Neuronal stem cell (in vitro differentiated cells): ENCODE measurements around the gene MCF2L2.

Source experiments
- DNase-seq: peaks from one replicate; pipeline ENCODE4 v3.0.0-alpha.2; 2013; ENCODE audit warnings: low spot score
- H2AFZ ChIP-seq: one replicate; pipeline ENCODE4 v1.6.1; 2013; ENCODE audit warnings: mild to moderate bottlenecking, low read length, inconsistent platforms
- H2AK5ac ChIP-seq: 2 replicates; pipeline ENCODE4 v1.6.1; 2013; ENCODE audit warnings: low read depth, mild to moderate bottlenecking, inconsistent platforms, low read length, moderate library complexity, mixed read lengths
- H2BK120ac ChIP-seq: 2 replicates; pipeline ENCODE4 v1.6.1; 2013; ENCODE audit warnings: low read depth, mild to moderate bottlenecking, inconsistent platforms, low read length, moderate library complexity, mixed read lengths
- H2BK12ac ChIP-seq: one replicate; pipeline ENCODE4 v1.6.1; 2013; ENCODE audit warnings: low read length, inconsistent platforms
- H2BK15ac ChIP-seq: 2 replicates; pipeline ENCODE4 v1.6.1; 2013; ENCODE audit warnings: mild to moderate bottlenecking, low read length, inconsistent platforms, mixed read lengths
- H2BK5ac ChIP-seq: one replicate; pipeline ENCODE4 v1.6.1; 2013; ENCODE audit warnings: inconsistent platforms, mild to moderate bottlenecking, low read length, moderate library complexity
- H3K14ac ChIP-seq: one replicate; pipeline ENCODE4 v1.6.1; 2013; ENCODE audit warnings: low read length, inconsistent platforms
- H3K18ac ChIP-seq: 2 replicates; pipeline ENCODE4 v1.6.1; 2013; ENCODE audit warnings: low read length, inconsistent platforms
- H3K23ac ChIP-seq: 2 replicates; pipeline ENCODE4 v1.6.1; 2013; ENCODE audit warnings: low read depth, mild to moderate bottlenecking, mixed read lengths, low read length, inconsistent platforms; ENCODE audit not compliant: poor library complexity
- H3K27ac ChIP-seq: replicated peaks from 3 replicates; pipeline ENCODE4 v1.5.1; 2013; ENCODE audit warnings: low read length, inconsistent platforms
- H3K27me3 ChIP-seq, 3 experiments: 2 replicates each; pipeline ENCODE4 v1.6.1; 2013; ENCODE audit warnings: low read length in 3 of 3, mild to moderate bottlenecking in 2 of 3, inconsistent platforms in 1 of 3, low read depth in 1 of 3, mixed read lengths in 1 of 3, moderate library complexity in 1 of 3; ENCODE audit not compliant: control insufficient read depth in 3 of 3, insufficient read depth in 3 of 3
- H3K36me3 ChIP-seq, 2 donors: replicated peaks in 1 of 2; 2 replicates each; pipeline ENCODE4 v1.6.1; 2013; ENCODE audit warnings: low read length in 2 of 2; ENCODE audit not compliant: control insufficient read depth in 2 of 2, insufficient read depth in 2 of 2
- H3K4ac ChIP-seq: 2 replicates; pipeline ENCODE4 v1.6.1; 2013; ENCODE audit warnings: inconsistent platforms, mild to moderate bottlenecking, low read length, moderate library complexity
- H3K4me1 ChIP-seq, 2 donors: 1 replicate in 1 of 2; 2 replicates in 1 of 2; pipeline ENCODE4 v1.6.1; 2013; ENCODE audit warnings: low read length in 2 of 2, low read depth in 1 of 2; ENCODE audit not compliant: control insufficient read depth in 2 of 2, insufficient read depth in 1 of 2
- H3K4me2 ChIP-seq: one replicate; pipeline ENCODE4 v1.6.1; 2013; ENCODE audit warnings: mild to moderate bottlenecking, low read length, inconsistent platforms; ENCODE audit not compliant: insufficient read depth, poor library complexity, severe bottlenecking
- H3K4me3 ChIP-seq, 2 donors: 2 replicates each; pipeline ENCODE4 v1.5.1; 2013; ENCODE audit warnings: low read length in 2 of 2, mild to moderate bottlenecking in 2 of 2, inconsistent platforms in 1 of 2, moderate library complexity in 1 of 2
- H3K79me1 ChIP-seq: one replicate; pipeline ENCODE4 v1.6.1; 2013; ENCODE audit warnings: low read depth, mild to moderate bottlenecking, inconsistent platforms, low read length, moderate library complexity
- H3K9ac ChIP-seq: one replicate; pipeline ENCODE4 v1.6.1; 2013; ENCODE audit warnings: mild to moderate bottlenecking, low read depth, low read length, inconsistent platforms; ENCODE audit not compliant: poor library complexity
- H3K9me3 ChIP-seq, 2 donors: replicated peaks in 1 of 2; 2 replicates each; pipeline versions ENCODE3 to v1.6.1; 2013; ENCODE audit warnings: low read length in 2 of 2, mild to moderate bottlenecking in 2 of 2, inconsistent platforms in 1 of 2, low read depth in 1 of 2, mixed read lengths in 1 of 2, moderate library complexity in 1 of 2; ENCODE audit not compliant: control insufficient read depth in 2 of 2, insufficient read depth in 1 of 2
- H4K8ac ChIP-seq: one replicate; pipeline ENCODE4 v1.6.1; 2013; ENCODE audit warnings: low read depth, mild to moderate bottlenecking, inconsistent platforms, low read length, moderate library complexity
- H4K91ac ChIP-seq: one replicate; pipeline ENCODE4 v1.6.1; 2013; ENCODE audit warnings: low read length, low read depth, mild to moderate bottlenecking, inconsistent platforms; ENCODE audit not compliant: poor library complexity
- WGBS, 2 donors: extraction: QIAGEN DNeasy Blood & Tissue Kit; methylation state at CpG; one replicate each; pipeline ENCODE4 v1.1.7; 2013; ENCODE audit warnings: missing lambda C conversion rate in 2 of 2, mixed read lengths in 1 of 2; ENCODE audit not compliant: insufficient read length in 2 of 2, insufficient replicate concordance in 1 of 2; ENCODE audit errors: extremely low coverage in 2 of 2; 5-methylcytosine and 5-hydroxymethylcytosine counted together

MCF2L2 gene

GRCh38 chr3:183278479-183279088, 149.8 kb downstream of the MCF2L2 start:
- H3K27me3 ChIP-seq = no peaks in the 10 kb centered on the region
- H2BK120ac ChIP-seq = no peak overlapping the region
- H3K36me3 ChIP-seq = peaks cover 0 to 5% of the 10 kb centered on the region in 2 donors
- no peak overlapping the region for H3K4me2 ChIP-seq
- H3K4me3 ChIP-seq = no peak overlapping the region
- DNase-seq = no peak
- no peak overlapping the region for H3K27ac ChIP-seq
- H4K91ac ChIP-seq = no peak overlapping the region
- no CpG with 5 or more reads among the region's 4 CpGs for WGBS, 2 donors
- H2AK5ac ChIP-seq = no peak overlapping the region
- H3K9ac ChIP-seq = peak overlapping the region; percentile 54
- H2BK12ac ChIP-seq = no peak overlapping the region
- H3K9me3 ChIP-seq = no peaks in the 10 kb centered on the region
- H4K8ac ChIP-seq = no peak overlapping the region
- H2BK5ac ChIP-seq = no peak overlapping the region
- H3K79me1 ChIP-seq = no peaks in the 10 kb centered on the region
- H2AFZ ChIP-seq = no peak overlapping the region
- no peak overlapping the region for H3K4ac ChIP-seq
- no peaks in the 10 kb centered on the region for H3K4me1 ChIP-seq
- no peak overlapping the region for H3K23ac ChIP-seq
- no peak overlapping the region for H3K18ac ChIP-seq
- no peak overlapping the region for H2BK15ac ChIP-seq
- H3K14ac ChIP-seq = no peak overlapping the region

DNA sequence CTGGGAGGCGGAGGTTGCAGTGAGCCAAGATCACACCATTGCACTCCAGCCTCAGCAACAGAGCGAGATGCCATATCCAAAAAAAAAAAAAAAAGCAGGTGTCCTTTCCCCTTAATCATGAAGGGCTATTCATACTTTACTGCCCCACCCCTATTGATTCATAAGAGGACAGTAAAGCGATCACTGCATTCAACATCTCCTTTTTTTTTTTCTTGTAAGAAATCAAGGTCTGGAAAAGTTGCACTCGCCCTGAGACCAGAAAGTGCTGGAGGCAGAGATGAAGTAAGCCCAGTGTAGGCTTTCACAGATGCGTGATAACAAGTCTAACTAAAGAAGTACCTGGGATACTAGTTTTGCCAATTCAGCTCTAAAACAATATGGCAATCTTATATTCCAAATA, 151.2 kb downstream of the MCF2L2 start:
- Histone ChIP-seq H3K27me3 (no peaks in the 10 kb centered on the region), H4K91ac (no peak overlapping the region), H2BK120ac (no peak overlapping the region), H3K4me3 (no peak overlapping the region), H3K4me2 (no peak overlapping the region), H2BK15ac (no peak overlapping the region), H2AK5ac (no peak overlapping the region), H3K18ac (no peak overlapping the region), H2BK5ac (no peak overlapping the region), H2BK12ac (no peak overlapping the region), H3K27ac (no peak overlapping the region), H3K36me3 (peaks cover 0 to 17% of the 10 kb centered on the region in 2 donors), H3K9me3 (no peaks in the 10 kb centered on the region), H4K8ac (no peak overlapping the region), H2AFZ (no peak overlapping the region), H3K14ac (no peak overlapping the region), H3K23ac (no peak overlapping the region), H3K79me1 (no peaks in the 10 kb centered on the region), H3K4me1 (no peaks in the 10 kb centered on the region), H3K4ac (no peak overlapping the region), H3K9ac (no peak overlapping the region)
- DNase-seq = no peak
- no CpG with 5 or more reads among the region's 5 CpGs for WGBS, 2 donors

DNA sequence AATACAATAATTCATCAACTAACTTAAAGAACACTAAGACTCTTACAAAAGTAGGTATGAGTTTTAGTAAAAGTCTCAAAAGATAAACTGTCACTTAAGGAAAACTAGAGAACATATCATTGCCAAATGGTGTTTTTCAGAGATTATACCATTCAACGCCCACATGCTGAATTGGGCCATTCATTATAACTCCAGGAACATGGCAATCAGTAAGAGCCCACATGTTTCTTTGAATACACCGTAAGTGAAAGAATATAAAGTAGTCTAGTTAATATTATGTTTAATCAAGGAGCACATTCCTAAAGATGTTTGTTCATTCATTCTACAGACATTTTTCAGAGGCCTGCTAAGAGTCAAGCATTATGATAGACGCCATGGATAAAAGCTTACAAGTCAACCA, 152.5 kb downstream of the MCF2L2 start:
- no peak overlapping the region for H3K23ac ChIP-seq
- H3K4ac ChIP-seq = no peak overlapping the region
- H4K91ac ChIP-seq = no peak overlapping the region
- no peak overlapping the region for H3K14ac ChIP-seq
- no peaks in the 10 kb centered on the region for H3K27me3 ChIP-seq
- H3K27ac ChIP-seq = no peak overlapping the region
- H3K9me3 ChIP-seq = no peaks in the 10 kb centered on the region
- DNase-seq = no peak
- H3K79me1 ChIP-seq = no peaks in the 10 kb centered on the region
- H2AK5ac ChIP-seq = no peak overlapping the region
- no peak overlapping the region for H2AFZ ChIP-seq
- no peak overlapping the region for H2BK15ac ChIP-seq
- no peak overlapping the region for H2BK12ac ChIP-seq
- no peak overlapping the region for H3K9ac ChIP-seq
- no peak overlapping the region for H3K18ac ChIP-seq
- WGBS, 2 donors = no CpG with 5 or more reads among the region's 3 CpGs
- H2BK120ac ChIP-seq = no peak overlapping the region
- peaks cover 0 to 30% of the 10 kb centered on the region in 2 donors for H3K36me3 ChIP-seq
- H4K8ac ChIP-seq = no peak overlapping the region
- H2BK5ac ChIP-seq = no peak overlapping the region
- no peak overlapping the region for H3K4me2 ChIP-seq
- no peak overlapping the region for H3K4me3 ChIP-seq
- H3K4me1 ChIP-seq = no peaks in the 10 kb centered on the region

- peaks cover 0 to 36% of the 10 kb centered on the region in 2 donors for H3K36me3 ChIP-seq
- no peak overlapping the region for H3K4me3 ChIP-seq
- H4K8ac ChIP-seq = no peak overlapping the region
- H2BK12ac ChIP-seq = no peak overlapping the region
- no peak overlapping the region for H2BK5ac ChIP-seq
- H3K9me3 ChIP-seq = no peaks in the 10 kb centered on the region
- H3K4ac ChIP-seq = no peak overlapping the region
- no peak overlapping the region for H3K18ac ChIP-seq
- H2AFZ ChIP-seq = no peak overlapping the region
- no peaks in the 10 kb centered on the region for H3K4me1 ChIP-seq
- WGBS, 2 donors = no CpG with 5 or more reads among the region's 2 CpGs
- H4K91ac ChIP-seq = no peak overlapping the region
- H3K23ac ChIP-seq = no peak overlapping the region
- no peak overlapping the region for H3K9ac ChIP-seq
- no peaks in the 10 kb centered on the region for H3K27me3 ChIP-seq
- no peak for DNase-seq
- no peak overlapping the region for H2BK120ac ChIP-seq
- no peak overlapping the region for H3K14ac ChIP-seq
- H3K4me2 ChIP-seq = no peak overlapping the region
- H3K79me1 ChIP-seq = no peaks in the 10 kb centered on the region
- H2AK5ac ChIP-seq = no peak overlapping the region
- H2BK15ac ChIP-seq = no peak overlapping the region
- H3K27ac ChIP-seq = no peak overlapping the region
These were observed 153.0 kb downstream of the MCF2L2 start for GRCh38 chr3:183275418-183275817.
